Smooth muscle cell of the brain vasculature (primary cell): ENCODE results near the gene AHCYL2.
"Not testable (repeated sequence)": the region's sequence is repeated elsewhere in the genome, so short reads cannot be mapped to it uniquely, and the experiment has no call there.

ENCODE experiments used
- DNase-seq: peaks from one replicate; pipeline ENCODE4 v3.0.0-alpha.2; 2012; ENCODE audit warnings: low read depth, low spot score

The AHCYL2 gene

GRCh38 chr7:129209067-129209926, 15.5 kb upstream of the AHCYL2 start:
- DNase-seq = no peak

GRCh38 chr7:129210256-129210988, 14.4 kb upstream of the AHCYL2 start:
- DNase-seq = no peak

- no peak for DNase-seq
Measured at GRCh38 chr7:129210989-129211312, 13.9 kb upstream of the AHCYL2 start.

GRCh38 chr7:129212126-129212525, 12.7 kb upstream of the AHCYL2 start:
- no peak for DNase-seq

GRCh38 chr7:129212596-129212995, 12.2 kb upstream of the AHCYL2 start:
- no peak for DNase-seq

GRCh38 chr7:129213828-129214227, 11.0 kb upstream of the AHCYL2 start:
- DNase-seq = no peak

- not testable (repeated sequence) for DNase-seq
Measured at GRCh38 chr7:129215691-129216090, 9.1 kb upstream of the AHCYL2 start.

GRCh38 chr7:129216101-129216715, 8.6 kb upstream of the AHCYL2 start:
- not testable (repeated sequence) for DNase-seq

GRCh38 chr7:129216821-129217416, 7.9 kb upstream of the AHCYL2 start:
- not testable (repeated sequence) for DNase-seq

GRCh38 chr7:129218514-129219062, 6.2 kb upstream of the AHCYL2 start:
- peak; percentile 59 for DNase-seq

- DNase-seq = not testable (repeated sequence)
Measured at GRCh38 chr7:129219166-129219565, 5.7 kb upstream of the AHCYL2 start.

- no peak for DNase-seq
Measured at GRCh38 chr7:129222064-129222463, 2.8 kb upstream of the AHCYL2 start.

GRCh38 chr7:129225206-129225930, 538 bp downstream of the AHCYL2 start:
- DNase-seq = no peak

- no peak for DNase-seq
Measured at GRCh38 chr7:129225931-129226572, 1.2 kb downstream of the AHCYL2 start.

- DNase-seq = no peak
Measured at GRCh38 chr7:129227646-129228578, 3.1 kb downstream of the AHCYL2 start.

GRCh38 chr7:129228633-129229032, 3.8 kb downstream of the AHCYL2 start:
- no peak for DNase-seq

GRCh38 chr7:129231666-129232065, 6.8 kb downstream of the AHCYL2 start:
- no peak for DNase-seq

GRCh38 chr7:129238546-129238945, 13.7 kb downstream of the AHCYL2 start:
- no peak for DNase-seq

- no peak for DNase-seq
Measured at GRCh38 chr7:129240119-129240820, 15.4 kb downstream of the AHCYL2 start.
